Astrocyte of the cerebellum (primary cell): ENCODE measurements around the gene MXRA7.

Source experiments
- DNase-seq: peaks from one replicate; pipeline ENCODE4 v3.0.0-alpha.2; 2011; ENCODE audit warnings: low read depth
- H3K4me3 ChIP-seq: 2 replicates; pipeline ENCODE4 v1.5.1; 2011; ENCODE audit warnings: mild to moderate bottlenecking, low read depth, low read length, moderate library complexity
- in situ Hi-C: cut with HindIII; loops from 2 replicates; pipeline ENCODE4 v1.10.0; 2017; ENCODE audit warnings: low sequenced_read_pairs
- TF ChIP-seq, protein P1 (sequence below): IDR thresholded peaks from 2 replicates; pipeline ENCODE4 v1.5.1; 2012; ENCODE audit warnings: low read length, low read depth, moderate library complexity, mild to moderate bottlenecking; ENCODE audit errors: missing control alignments

The MXRA7 gene

DNA sequence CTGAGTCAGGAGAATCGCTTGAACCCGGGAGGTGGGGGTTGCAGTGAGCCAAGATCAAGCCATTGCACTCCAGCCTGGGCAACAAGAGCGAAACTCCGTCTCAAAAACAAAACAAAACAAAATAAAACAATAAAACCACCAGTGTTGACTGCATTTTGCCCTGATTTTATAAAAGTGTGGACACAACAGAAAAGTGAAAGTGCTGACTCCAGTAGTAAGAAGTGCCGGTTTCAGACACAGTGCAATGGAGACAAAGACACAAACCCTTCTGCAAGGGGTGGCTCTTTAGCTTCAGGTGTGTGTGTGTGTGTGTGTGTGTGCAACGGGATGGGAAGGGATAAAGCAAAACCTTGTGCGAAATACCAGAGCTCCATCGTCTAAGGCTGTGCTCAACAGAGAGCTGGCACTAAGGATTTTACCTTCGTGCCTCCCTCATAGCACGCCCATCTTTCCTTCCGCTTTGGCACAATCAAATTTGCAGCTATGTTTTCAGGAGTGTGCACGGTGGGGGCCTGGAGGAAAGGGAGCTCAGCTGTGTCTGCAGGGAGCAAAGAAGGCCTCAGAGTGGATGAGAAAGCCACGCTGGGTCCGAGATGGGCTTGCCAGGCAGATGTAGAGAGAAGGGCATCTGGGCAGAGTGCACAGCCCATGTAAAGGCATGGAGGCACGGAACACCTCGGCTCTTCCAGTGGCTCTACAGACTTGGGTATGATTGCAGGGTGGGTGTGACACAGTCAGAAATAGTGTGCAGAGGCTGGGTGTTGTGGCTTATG, 15.5 kb downstream of the MXRA7 start:
- H3K4me3 ChIP-seq: no peak overlapping the region
- TF ChIP-seq, protein P1, sequence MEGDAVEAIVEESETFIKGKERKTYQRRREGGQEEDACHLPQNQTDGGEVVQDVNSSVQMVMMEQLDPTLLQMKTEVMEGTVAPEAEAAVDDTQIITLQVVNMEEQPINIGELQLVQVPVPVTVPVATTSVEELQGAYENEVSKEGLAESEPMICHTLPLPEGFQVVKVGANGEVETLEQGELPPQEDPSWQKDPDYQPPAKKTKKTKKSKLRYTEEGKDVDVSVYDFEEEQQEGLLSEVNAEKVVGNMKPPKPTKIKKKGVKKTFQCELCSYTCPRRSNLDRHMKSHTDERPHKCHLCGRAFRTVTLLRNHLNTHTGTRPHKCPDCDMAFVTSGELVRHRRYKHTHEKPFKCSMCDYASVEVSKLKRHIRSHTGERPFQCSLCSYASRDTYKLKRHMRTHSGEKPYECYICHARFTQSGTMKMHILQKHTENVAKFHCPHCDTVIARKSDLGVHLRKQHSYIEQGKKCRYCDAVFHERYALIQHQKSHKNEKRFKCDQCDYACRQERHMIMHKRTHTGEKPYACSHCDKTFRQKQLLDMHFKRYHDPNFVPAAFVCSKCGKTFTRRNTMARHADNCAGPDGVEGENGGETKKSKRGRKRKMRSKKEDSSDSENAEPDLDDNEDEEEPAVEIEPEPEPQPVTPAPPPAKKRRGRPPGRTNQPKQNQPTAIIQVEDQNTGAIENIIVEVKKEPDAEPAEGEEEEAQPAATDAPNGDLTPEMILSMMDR: no peak
- in situ Hi-C loops: no loop called here
- no peak for DNase-seq

DNA sequence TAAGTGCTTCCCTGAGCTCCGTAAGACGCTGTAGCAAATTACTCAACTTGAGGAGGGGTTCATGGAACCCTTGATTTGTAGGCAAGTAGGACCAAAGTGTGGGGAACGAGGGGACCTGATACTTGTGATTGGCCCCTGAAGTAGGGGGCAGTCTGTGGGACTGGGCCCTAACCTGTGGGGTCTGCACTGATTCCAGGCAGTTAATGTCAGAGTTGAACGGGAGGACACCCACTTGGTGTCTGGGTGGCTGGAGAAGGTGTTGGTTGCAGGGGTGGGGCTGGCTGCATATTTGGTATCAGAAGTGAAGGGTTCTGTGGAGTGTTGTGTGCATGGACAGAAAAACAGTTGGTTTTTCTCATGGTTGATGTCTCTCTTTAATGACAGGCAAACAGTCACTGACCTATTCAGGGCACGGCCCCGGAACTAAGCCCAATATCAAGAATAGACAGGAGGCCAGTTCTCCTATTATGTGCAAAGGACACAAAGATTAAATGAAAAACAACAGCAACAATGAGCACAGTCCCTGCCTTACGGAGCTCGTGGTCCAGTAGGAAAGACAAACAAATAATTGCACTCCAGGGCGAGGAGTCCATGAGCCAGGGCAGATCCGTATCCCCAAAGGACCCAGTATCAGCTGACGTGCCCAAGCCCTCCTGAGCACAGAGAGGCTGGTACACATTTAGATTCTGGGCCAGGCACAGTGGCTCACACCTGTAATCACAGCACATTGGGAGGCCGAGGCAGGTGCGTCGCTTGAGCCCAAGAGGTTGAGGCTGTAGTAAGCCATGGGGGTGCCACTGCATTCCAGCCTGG, 19.2 kb downstream of the MXRA7 start:
- TF ChIP-seq, protein P1: no peak
- DNase-seq: no peak
- no peak overlapping the region for H3K4me3 ChIP-seq
- in situ Hi-C loops: no loop called here

DNA sequence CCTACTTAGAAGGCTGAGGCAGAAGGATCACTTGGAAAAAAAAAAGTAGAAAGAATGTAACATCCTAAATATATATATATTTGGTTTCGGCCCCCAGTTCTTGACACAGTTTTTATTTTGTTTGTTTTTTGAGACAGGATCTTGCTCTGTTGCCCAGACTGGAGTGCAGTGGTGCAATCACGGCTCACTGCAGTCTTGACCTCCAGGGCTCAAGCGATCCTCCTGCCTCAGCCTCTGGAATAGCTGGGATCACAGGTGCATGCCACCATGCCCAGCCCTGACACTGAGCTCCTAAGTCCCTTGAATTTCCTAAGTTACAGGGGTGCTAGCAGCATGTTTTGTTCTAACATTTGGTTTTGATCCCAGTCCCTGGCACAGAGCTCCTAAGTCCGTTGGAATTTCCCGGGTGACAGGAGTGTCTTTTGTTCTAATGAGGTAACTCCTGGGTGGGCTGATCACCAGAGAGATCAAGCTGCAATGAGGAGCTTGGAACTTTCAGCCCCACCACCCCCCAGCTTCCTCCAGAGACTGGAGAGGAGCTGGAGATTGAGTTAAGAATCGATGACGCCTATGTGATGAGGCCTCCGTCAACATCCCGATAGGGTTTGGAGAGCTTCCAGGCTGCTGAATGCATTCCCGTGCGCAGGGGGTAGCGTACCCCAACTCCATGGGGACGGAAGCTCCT, 20.0 kb downstream of the MXRA7 start:
- in situ Hi-C loops: no loop called here
- no peak for DNase-seq
- TF ChIP-seq, protein P1: no peak
- H3K4me3 ChIP-seq: no peak overlapping the region

DNA sequence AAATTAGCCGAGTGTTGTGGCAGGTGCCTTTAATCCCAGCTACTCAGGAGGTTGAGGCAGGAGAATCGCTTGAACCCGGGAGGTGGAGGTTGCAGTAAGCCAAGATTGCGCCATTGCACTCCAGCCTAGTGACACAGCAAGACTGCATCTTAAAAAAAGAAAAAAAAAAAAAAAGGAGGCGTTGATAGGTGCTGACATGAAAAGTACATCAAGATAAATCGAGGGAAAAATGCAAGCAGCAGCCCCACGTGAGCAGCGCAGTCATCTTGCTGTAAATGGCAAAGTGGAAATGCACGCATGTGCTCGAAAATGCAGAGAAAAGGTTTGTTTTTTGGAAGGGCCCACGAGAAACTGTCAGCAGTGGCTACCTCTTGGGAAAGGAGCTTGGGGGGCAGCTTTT, 20.9 kb downstream of the MXRA7 start:
- TF ChIP-seq, protein P1: no peak
- in situ Hi-C loops: no loop called here
- no peak overlapping the region for H3K4me3 ChIP-seq

DNA sequence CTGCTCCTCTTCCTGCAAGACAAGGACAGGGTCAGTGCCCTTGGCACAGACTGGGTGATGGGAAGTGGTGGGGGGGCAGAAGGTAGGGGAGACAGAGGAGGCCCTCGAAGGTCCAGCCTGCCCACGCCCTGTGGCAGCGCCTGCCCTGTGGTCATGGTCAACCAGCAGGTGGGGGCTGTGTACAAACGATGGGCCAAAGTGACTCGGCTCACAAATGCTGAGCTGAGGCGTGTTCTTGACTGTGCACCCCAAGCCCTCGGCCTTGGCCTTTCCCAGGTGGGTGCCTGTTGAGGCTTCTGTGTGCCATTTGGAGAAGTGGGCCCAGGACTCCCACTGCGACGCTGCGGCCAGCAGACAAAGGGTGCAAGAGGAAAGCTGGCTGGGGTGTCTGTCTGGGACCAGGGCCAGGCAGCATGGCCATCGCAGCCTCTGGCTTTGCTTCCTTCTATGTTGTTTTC, 22.6 kb downstream of the MXRA7 start:
- no peak for DNase-seq
- in situ Hi-C loops: no loop called here
- no peak overlapping the region for H3K4me3 ChIP-seq
- TF ChIP-seq, protein P1: no peak

More for the DNA sequence above, 20.9 kb downstream of the MXRA7 start:
- DNase-seq: no peak

DNA sequence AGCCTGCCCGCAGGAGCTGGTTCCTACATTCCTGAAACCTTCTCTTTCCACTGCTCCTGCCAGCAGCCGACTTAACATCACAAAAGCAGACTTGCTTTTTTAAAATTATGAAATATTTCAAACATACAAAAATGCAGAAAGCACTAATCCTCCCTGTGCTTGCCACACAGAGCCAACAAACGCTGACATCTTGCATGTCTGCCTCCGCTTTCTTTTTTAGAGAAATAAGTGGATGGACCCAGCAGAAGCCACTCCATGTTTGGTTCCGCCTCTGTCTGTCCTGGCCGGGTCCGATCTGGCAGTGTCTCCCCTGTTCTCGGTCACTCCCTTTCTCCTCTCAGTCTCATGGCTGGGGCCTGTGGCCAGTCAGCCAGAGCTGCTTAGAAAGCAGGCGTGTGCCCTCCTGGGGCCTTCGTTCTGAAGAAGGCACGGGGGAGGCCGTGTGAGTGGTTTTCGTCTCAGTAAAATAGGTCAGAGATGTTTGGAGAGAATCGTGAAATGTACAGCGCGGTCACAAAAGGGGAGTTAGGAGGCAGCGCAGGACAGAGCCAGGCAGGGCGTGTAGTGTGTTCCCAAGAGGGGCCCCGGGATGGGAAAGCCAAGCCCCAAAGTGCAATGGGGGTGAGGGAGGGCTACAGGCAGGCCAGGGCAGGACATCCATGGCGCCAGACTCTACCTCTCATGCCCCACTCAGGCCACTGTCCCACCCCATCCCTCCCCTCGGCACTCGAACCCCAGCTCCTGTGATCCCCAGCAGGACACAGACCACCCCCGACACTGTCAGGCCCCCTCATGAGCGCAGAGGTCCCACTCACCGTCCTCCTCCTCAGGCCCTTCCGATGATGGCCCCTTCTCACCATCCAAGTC, 23.2 kb downstream of the MXRA7 start:
- no peak for DNase-seq
- in situ Hi-C loops: no loop called here
- TF ChIP-seq, protein P1: no peak
- no peak overlapping the region for H3K4me3 ChIP-seq
